Skeletal muscle tissue (tissue), 4 donors: Measurements from ENCODE around the gene GRM8. TPM values are rescaled to one million over a fixed set of nuclear protein-coding genes. Genes with fewer than 3 reads are reported as not detected.

ENCODE experiments used
- H3K27ac ChIP-seq: one replicate; pipeline ENCODE4 v1.7.0; 2013; ENCODE audit warnings: mild to moderate bottlenecking, low read depth, low read length, inconsistent platforms
- H3K27me3 ChIP-seq, 3 donors: one replicate each; pipeline ENCODE4 v1.7.0; 2013; ENCODE audit warnings: low read length in 3 of 3; ENCODE audit not compliant: control insufficient read depth in 3 of 3, insufficient read depth in 3 of 3
- H3K36me3 ChIP-seq, 3 donors: one replicate each; pipeline ENCODE4 v1.7.0; 2013; ENCODE audit warnings: low read length in 3 of 3; ENCODE audit not compliant: control insufficient read depth in 3 of 3, insufficient read depth in 3 of 3
- H3K4me1 ChIP-seq, 3 donors: one replicate each; pipeline ENCODE4 v1.7.0; 2013; ENCODE audit warnings: low read length in 3 of 3, mild to moderate bottlenecking in 3 of 3; ENCODE audit not compliant: control insufficient read depth in 3 of 3, insufficient read depth in 3 of 3
- H3K4me3 ChIP-seq, 3 donors: one replicate each; pipeline ENCODE4 v1.7.0; 2013; ENCODE audit warnings: low read length in 3 of 3
- H3K9ac ChIP-seq, 3 donors: one replicate each; pipeline ENCODE4 v1.7.0; 2013; ENCODE audit warnings: low read length in 3 of 3, mild to moderate bottlenecking in 3 of 3, moderate library complexity in 2 of 3, low read depth in 1 of 3
- H3K9me3 ChIP-seq, 3 donors: one replicate each; pipeline ENCODE4 v1.7.0; 2013; ENCODE audit warnings: low read length in 3 of 3; ENCODE audit not compliant: control insufficient read depth in 3 of 3
- total RNA-seq: library from RNA; depleted of rRNA; stranded (reverse); fragments of >200 nt; gene quantifications from one replicate; pipeline ENCODE4 v1.2.3, GENCODE V29; 2014
- donor health status: Osteomylitis.

The GRM8 gene
- total RNA-seq, 1 donor from 2014 or later: not detected

DNA sequence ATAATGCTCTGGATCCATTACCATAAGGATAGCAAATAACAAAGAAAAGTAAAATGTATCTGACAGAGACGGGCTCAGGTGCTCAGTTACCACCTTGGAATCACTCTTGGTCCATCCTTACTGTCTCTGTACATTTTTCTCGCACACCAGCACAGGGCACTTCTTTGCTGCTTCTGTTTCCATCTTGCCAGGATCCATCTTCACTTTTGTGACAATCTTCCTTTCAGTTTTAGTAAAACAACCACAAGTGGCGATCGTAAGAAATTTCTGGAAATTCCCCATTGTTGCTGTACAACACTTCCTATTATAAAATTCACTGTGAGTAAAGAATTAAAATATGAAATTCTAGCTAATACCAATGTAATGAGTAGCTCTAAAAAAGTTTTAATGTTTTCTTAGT lies 695.5 kb downstream of the GRM8 start:
- H3K4me1 ChIP-seq: no peaks in the 10 kb centered on the region
- no peak overlapping the region for H3K4me3 ChIP-seq
- no peaks in the 10 kb centered on the region for H3K36me3 ChIP-seq
- no peaks in the 10 kb centered on the region for H3K9me3 ChIP-seq
- no peaks in the 10 kb centered on the region for H3K27me3 ChIP-seq
- no peak overlapping the region for H3K27ac ChIP-seq
- no peak overlapping the region for H3K9ac ChIP-seq

DNA sequence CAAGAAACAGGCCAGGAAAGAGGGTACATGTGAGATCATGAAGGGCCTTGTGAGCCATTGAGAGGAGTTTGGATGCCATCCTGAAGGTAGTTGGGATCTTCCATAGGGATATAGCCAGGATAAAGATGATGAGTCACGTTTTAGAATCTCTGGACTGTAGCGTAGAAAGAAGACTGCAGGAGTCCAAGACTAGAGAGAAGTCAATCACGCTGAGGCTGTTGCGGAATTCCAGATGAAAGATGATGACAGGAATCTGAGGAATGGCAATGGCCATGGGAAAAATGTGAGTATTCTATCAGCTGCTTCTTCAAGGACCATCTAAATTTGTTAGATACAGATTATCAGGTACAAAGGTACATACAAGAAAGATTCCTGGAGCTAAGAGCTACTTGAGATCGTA lies 711.3 kb downstream of the GRM8 start:
- no peaks in the 10 kb centered on the region for H3K9me3 ChIP-seq

DNA sequence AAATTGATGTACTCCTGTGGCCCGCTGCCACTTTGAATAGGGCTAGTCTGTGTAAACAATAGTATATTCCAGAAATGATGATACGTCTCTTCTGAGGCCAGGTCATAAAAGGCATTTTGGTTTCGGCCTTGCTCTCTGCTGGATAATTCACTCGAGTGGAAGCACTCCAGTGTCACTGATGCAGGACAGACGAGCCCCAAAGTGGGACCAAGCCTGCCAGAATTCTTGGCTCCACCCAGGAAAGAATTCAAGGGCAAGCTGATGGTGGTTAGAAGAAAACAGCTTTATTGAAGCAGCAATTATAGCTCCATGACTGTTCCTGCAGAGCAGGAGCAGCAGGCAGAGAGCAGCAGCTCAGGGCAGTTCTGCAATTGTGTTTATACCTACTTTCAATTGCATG lies 717.6 kb downstream of the GRM8 start:
- Histone ChIP-seq H3K27ac (no peak overlapping the region), H3K4me1 (no peaks in the 10 kb centered on the region), H3K4me3 (no peak overlapping the region), H3K9ac (no peak overlapping the region), H3K36me3 (no peaks in the 10 kb centered on the region), H3K9me3 (no peaks in the 10 kb centered on the region), H3K27me3 (no peaks in the 10 kb centered on the region)

More for the DNA sequence above, 711.3 kb downstream of the GRM8 start:
- H3K9ac ChIP-seq: no peak overlapping the region
- H3K4me1 ChIP-seq: no peaks in the 10 kb centered on the region
- H3K27ac ChIP-seq: no peak overlapping the region
- no peak overlapping the region for H3K4me3 ChIP-seq
- no peaks in the 10 kb centered on the region for H3K36me3 ChIP-seq
- H3K27me3 ChIP-seq: no peaks in the 10 kb centered on the region

DNA sequence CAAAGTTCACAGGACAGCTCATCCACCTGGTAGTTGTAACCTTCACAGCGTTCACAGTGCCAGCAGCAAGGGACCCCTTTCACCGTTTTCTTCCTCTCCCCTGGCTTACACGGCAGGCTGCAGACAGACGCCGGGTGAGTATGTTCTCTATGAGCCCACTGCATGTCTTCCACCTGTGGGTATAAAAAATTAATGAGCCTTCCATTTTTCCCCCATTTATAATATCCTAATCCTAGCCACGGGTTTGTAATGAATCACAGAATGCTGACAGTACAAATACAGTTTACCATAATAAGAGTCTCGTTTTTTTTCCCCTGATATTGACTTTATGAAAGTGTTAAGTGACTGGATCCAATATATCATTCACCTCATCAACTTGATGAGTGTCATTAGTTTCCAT lies 719.0 kb downstream of the GRM8 start:
- no peak overlapping the region for H3K9ac ChIP-seq
- no peak overlapping the region for H3K27ac ChIP-seq
- H3K36me3 ChIP-seq: no peaks in the 10 kb centered on the region
- H3K27me3 ChIP-seq: no peaks in the 10 kb centered on the region
- H3K4me3 ChIP-seq: no peak overlapping the region
- H3K9me3 ChIP-seq: no peaks in the 10 kb centered on the region
- H3K4me1 ChIP-seq: no peaks in the 10 kb centered on the region

DNA sequence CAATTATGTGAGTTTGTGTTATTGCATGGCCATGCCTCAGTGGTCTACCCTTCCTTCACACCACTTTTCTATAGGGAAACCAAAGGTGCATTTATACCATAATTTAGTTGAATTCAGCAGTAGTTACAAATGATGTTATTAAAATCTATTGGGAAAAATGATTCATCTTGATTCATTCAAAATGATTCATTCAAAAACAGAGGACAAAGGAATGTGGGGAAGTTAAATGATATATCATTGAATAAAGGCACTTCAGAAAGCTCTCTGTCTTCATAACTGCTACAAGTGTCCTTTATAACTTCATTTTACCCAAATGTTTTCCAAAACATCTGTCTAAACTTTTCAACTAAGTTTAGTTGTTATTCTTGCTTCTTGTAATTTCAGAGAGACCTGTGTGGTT lies 722.9 kb downstream of the GRM8 start:
- no peaks in the 10 kb centered on the region for H3K36me3 ChIP-seq
- H3K4me1 ChIP-seq: no peaks in the 10 kb centered on the region
- H3K4me3 ChIP-seq: no peak overlapping the region
- H3K27ac ChIP-seq: no peak overlapping the region
- no peaks in the 10 kb centered on the region for H3K9me3 ChIP-seq
- no peak overlapping the region for H3K9ac ChIP-seq
- no peaks in the 10 kb centered on the region for H3K27me3 ChIP-seq

DNA sequence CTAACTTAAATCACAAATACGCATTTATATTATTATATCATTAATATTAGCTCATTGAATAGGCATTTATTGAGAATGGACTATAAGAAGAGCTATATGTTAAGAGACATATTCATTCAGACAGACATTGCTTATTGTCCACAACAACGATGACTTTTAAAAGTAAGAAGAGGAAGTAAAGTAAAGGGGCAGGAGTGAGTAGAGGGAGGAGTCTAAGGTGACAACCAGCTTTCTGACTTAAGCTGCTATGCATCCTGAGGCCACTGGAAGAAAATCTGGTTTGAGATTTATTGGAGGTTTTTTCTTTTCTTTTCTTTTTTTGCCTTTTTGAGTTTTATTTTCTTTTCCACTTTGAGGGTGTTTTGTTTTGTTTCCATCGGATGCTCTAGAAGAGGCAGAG lies 723.5 kb downstream of the GRM8 start:
- no peak overlapping the region for H3K4me3 ChIP-seq
- H3K27me3 ChIP-seq: no peaks in the 10 kb centered on the region
- H3K27ac ChIP-seq: no peak overlapping the region
- H3K9me3 ChIP-seq: no peaks in the 10 kb centered on the region
- no peak overlapping the region for H3K9ac ChIP-seq
- H3K4me1 ChIP-seq: no peaks in the 10 kb centered on the region
- no peaks in the 10 kb centered on the region for H3K36me3 ChIP-seq

DNA sequence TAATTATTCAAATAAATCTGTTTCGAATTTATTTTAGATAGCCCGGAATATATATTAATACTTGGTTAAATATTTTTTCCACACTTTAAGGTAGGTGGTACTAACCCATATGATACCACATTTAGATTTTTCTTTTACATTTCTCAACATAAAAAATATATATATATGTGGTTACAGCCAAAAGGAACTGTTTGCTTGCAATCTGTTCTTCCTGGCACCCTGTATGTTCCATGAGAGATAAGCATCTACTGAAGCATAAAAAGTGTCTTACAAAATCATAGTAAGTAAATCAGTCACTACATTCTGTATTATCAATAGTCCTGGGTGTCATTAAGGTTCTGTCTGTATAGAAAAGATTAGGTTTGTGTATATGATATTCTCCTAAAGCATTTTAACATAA lies 726.8 kb downstream of the GRM8 start:
- no peak overlapping the region for H3K4me3 ChIP-seq
- no peaks in the 10 kb centered on the region for H3K4me1 ChIP-seq
- H3K9ac ChIP-seq: no peak overlapping the region
- H3K9me3 ChIP-seq: no peaks in the 10 kb centered on the region
- H3K27ac ChIP-seq: no peak overlapping the region
- H3K36me3 ChIP-seq: no peaks in the 10 kb centered on the region
- H3K27me3 ChIP-seq: no peaks in the 10 kb centered on the region

DNA sequence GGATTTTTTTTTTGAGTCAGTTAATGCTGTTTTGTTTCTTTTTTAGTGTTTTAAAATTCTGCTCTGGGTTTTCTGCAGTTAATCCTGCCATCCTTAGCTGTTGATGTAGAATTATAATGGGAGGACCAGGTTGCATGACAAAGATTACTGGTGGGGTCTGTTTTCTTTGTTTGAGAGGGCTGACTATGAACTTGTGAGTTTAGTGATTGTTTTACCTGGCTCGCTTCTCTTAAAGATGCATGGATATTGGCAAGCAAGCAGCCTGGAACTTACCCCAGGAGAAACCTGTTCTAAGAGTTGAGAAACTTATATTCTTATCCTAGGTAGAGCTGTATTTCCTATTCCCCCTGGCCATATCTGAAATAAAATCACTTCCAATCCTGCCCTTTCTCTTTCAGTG lies 727.8 kb downstream of the GRM8 start:
- H3K4me3 ChIP-seq: no peak overlapping the region
- no peaks in the 10 kb centered on the region for H3K36me3 ChIP-seq
- H3K27ac ChIP-seq: no peak overlapping the region
- H3K4me1 ChIP-seq: no peaks in the 10 kb centered on the region
- H3K27me3 ChIP-seq: no peaks in the 10 kb centered on the region
- H3K9ac ChIP-seq: no peak overlapping the region
- H3K9me3 ChIP-seq: no peaks in the 10 kb centered on the region

DNA sequence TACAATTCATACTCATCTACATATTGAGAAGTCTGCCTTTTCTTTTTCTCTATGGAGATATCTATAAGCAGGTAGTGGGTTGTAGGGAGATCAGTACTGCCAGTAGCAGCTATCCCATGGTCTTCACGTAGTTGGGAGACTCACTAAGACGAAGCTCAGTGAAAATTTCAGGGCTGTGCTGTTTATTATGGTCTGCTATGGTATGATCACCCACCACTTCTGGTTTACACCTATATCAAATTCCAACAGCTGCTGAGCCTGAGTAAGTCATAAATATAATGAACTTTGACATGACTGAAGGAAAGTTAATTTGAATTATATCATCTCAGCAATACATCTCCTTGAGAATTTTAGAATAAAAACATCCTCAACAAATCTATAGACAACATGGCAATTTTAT lies 741.7 kb downstream of the GRM8 start:
- no peaks in the 10 kb centered on the region for H3K9me3 ChIP-seq
- no peak overlapping the region for H3K27ac ChIP-seq
- H3K4me1 ChIP-seq: no peaks in the 10 kb centered on the region
- no peak overlapping the region for H3K9ac ChIP-seq
- no peaks in the 10 kb centered on the region for H3K27me3 ChIP-seq
- no peaks in the 10 kb centered on the region for H3K36me3 ChIP-seq
- no peak overlapping the region for H3K4me3 ChIP-seq

DNA sequence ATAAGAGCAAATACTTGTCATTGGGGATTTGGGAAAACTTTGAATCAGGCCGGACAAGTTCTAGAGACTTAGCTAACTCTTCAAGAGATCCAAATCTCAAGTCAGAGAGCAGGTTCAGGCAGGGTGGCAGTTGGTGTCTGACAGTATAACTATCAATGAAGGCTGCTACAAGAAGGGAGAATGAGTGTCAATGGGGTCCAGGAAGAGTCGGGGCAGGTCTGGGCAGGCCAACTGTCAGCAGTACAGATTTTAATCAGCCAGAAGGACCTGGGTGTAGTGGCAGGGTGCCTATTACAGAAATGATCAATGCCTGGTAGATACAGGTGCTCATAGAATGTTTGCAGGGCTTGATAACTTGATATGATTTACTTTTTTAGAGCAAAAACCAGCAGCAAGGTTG lies 751.1 kb downstream of the GRM8 start:
- Histone ChIP-seq H3K9me3 (no peaks in the 10 kb centered on the region), H3K4me3 (no peak overlapping the region), H3K4me1 (no peaks in the 10 kb centered on the region), H3K27ac (no peak overlapping the region), H3K9ac (no peak overlapping the region), H3K36me3 (no peaks in the 10 kb centered on the region), H3K27me3 (no peaks in the 10 kb centered on the region)

DNA sequence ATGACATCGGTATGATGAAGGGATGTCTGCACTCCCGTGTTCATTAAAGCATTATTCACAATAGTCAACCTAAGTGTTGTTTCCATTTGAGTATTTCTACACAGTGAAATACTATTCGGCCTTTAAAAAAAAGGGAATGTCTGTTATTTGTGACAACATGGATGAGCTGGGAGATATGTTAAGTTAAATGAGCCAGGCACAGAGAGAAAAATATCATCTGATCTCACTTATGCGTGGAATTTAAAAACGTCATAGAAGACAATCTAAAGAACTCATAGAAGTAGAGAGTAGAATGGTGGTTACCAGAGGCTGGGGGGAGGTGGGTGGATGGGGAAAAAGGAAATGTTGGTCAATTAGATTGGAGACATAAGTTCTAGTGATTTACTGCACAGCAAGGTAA lies 753.3 kb downstream of the GRM8 start:
- no peaks in the 10 kb centered on the region for H3K36me3 ChIP-seq
- H3K27me3 ChIP-seq: no peaks in the 10 kb centered on the region
- H3K9ac ChIP-seq: no peak overlapping the region
- no peaks in the 10 kb centered on the region for H3K9me3 ChIP-seq
- H3K4me1 ChIP-seq: no peaks in the 10 kb centered on the region
- no peak overlapping the region for H3K4me3 ChIP-seq
- no peak overlapping the region for H3K27ac ChIP-seq
